SU-DHL-6 (cell line): ENCODE data around the gene IPO8.

ENCODE experiments used
- EZH2phosphoT487 ChIP-seq: fragments of 200-600 bp; sonication (generic), shearing (Covaris generic); conservative IDR thresholded peaks from 2 replicates; pipeline ENCODE4 v1.6.1; 2018; ENCODE audit warnings: mild to moderate bottlenecking, antibody characterized with exemption, low read length, moderate library complexity, mixed read lengths
- TF ChIP-seq, protein P1 (sequence below): fragments of 200-600 bp; sonication (generic); IDR thresholded peaks from one replicate; pipeline ENCODE4 v1.5.1; 2017; ENCODE audit warnings: antibody characterized with exemption, mild to moderate bottlenecking, low read length, moderate library complexity; ENCODE audit not compliant: insufficient read depth, poor library complexity, severe bottlenecking

DNA sequence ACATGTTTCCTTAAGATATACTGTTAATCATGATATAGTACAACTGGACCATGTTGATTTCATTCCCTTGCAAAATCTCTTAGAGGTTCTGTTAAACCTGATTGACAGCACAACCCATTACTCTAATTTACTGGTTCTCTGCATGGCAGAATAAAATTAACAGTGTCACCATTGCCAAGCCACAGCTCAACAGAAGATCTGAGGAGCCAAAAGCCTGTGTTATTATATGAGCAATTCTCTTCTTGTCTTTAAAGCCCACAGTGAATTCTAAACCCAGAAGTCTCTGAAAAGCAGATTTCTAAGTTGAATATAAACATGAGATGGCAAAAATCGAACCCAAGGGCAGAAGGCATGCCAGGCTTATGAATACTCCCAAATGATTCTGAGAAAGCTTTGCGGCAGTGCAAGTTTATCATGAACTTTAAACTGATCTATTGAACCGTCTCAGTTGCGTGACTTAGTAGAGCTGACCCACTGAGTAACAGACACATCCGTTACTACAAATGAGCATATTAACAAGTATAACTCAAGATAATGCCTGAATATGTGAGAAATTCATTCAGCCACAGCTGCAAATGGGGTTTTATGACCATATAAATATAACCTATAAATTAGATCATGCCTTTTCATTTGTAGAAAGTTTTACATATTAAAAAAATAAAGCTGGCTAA, 78.2 kb downstream of the IPO8 start:
- TF ChIP-seq, protein P1, sequence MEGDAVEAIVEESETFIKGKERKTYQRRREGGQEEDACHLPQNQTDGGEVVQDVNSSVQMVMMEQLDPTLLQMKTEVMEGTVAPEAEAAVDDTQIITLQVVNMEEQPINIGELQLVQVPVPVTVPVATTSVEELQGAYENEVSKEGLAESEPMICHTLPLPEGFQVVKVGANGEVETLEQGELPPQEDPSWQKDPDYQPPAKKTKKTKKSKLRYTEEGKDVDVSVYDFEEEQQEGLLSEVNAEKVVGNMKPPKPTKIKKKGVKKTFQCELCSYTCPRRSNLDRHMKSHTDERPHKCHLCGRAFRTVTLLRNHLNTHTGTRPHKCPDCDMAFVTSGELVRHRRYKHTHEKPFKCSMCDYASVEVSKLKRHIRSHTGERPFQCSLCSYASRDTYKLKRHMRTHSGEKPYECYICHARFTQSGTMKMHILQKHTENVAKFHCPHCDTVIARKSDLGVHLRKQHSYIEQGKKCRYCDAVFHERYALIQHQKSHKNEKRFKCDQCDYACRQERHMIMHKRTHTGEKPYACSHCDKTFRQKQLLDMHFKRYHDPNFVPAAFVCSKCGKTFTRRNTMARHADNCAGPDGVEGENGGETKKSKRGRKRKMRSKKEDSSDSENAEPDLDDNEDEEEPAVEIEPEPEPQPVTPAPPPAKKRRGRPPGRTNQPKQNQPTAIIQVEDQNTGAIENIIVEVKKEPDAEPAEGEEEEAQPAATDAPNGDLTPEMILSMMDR = no peak
- no peak for TF ChIP-seq EZH2phosphoT487
